HT1080 (cell line): ENCODE results near the gene SLC6A11. TPM values are rescaled to one million over a fixed set of nuclear protein-coding genes. Genes with fewer than 3 reads are reported as not detected.

Source experiments
- DNase-seq: peaks from one replicate; pipeline ENCODE4 v3.0.0-alpha.2; 2015; ENCODE audit warnings: low read depth
- total RNA-seq: library from RNA; depleted of rRNA; stranded (reverse); fragments of >200 nt; shearing (Covaris generic); gene quantifications from 2 replicates; pipeline ENCODE4 v1.2.3, GENCODE V29; 2014

The SLC6A11 gene
- total RNA-seq, 1 experiment from 2014 or later, result not detected

GRCh38 chr3:10837849-10838248, 21.8 kb downstream of the SLC6A11 start:
- DNase-seq, result no peak

GRCh38 chr3:10839167-10839566, 23.1 kb downstream of the SLC6A11 start:
- no peak for DNase-seq

- no peak for DNase-seq
Observed at GRCh38 chr3:10841100-10841499, 25.1 kb downstream of the SLC6A11 start.

GRCh38 chr3:10843378-10843777, 27.4 kb downstream of the SLC6A11 start:
- no peak for DNase-seq

GRCh38 chr3:10845001-10845761, 29.2 kb downstream of the SLC6A11 start:
- no peak for DNase-seq

GRCh38 chr3:10845839-10846656, 30.0 kb downstream of the SLC6A11 start:
- DNase-seq, result no peak

- no peak for DNase-seq
Observed at GRCh38 chr3:10846657-10846975, 30.6 kb downstream of the SLC6A11 start.

GRCh38 chr3:10848261-10848660, 32.2 kb downstream of the SLC6A11 start:
- no peak for DNase-seq

- no peak for DNase-seq
Observed at GRCh38 chr3:10852066-10852808, 36.2 kb downstream of the SLC6A11 start.

- no peak for DNase-seq
Observed at GRCh38 chr3:10855083-10855870, 39.2 kb downstream of the SLC6A11 start.

GRCh38 chr3:10855871-10856662, 40.0 kb downstream of the SLC6A11 start:
- no peak for DNase-seq

- DNase-seq, result no peak
Observed at GRCh38 chr3:10857235-10857634, 41.2 kb downstream of the SLC6A11 start.

GRCh38 chr3:10858091-10858490, 42.1 kb downstream of the SLC6A11 start:
- DNase-seq, result no peak

- DNase-seq, result no peak
Observed at GRCh38 chr3:10867384-10867783, 51.4 kb downstream of the SLC6A11 start.

- DNase-seq, result no peak
Observed at GRCh38 chr3:10869460-10869859, 53.4 kb downstream of the SLC6A11 start.

GRCh38 chr3:10870296-10870695, 54.3 kb downstream of the SLC6A11 start:
- DNase-seq, result no peak

- DNase-seq, result no peak
Observed at GRCh38 chr3:10873415-10873814, 57.4 kb downstream of the SLC6A11 start.

GRCh38 chr3:10875914-10876313, 59.9 kb downstream of the SLC6A11 start:
- no peak for DNase-seq

GRCh38 chr3:10876661-10877060, 60.6 kb downstream of the SLC6A11 start:
- no peak for DNase-seq

- no peak for DNase-seq
Observed at GRCh38 chr3:10882851-10883250, 66.8 kb downstream of the SLC6A11 start.
